ENCODE measurements around the gene APLF. TPM values are rescaled to one million over a fixed set of nuclear protein-coding genes. Genes with fewer than 3 reads are reported as not detected.
"Not testable (repeated sequence)": the region's sequence is repeated elsewhere in the genome, so short reads cannot be mapped to it uniquely, and the experiment has no call there.

The APLF gene
- total RNA-seq, 1 donor from 2014 or later: 2.9 TPM

GRCh38 chr2:68471385-68471784 is 4.0 kb downstream of the APLF start:
- intact Hi-C loops (cut with micrococcal nuclease): no loop called here

DNA sequence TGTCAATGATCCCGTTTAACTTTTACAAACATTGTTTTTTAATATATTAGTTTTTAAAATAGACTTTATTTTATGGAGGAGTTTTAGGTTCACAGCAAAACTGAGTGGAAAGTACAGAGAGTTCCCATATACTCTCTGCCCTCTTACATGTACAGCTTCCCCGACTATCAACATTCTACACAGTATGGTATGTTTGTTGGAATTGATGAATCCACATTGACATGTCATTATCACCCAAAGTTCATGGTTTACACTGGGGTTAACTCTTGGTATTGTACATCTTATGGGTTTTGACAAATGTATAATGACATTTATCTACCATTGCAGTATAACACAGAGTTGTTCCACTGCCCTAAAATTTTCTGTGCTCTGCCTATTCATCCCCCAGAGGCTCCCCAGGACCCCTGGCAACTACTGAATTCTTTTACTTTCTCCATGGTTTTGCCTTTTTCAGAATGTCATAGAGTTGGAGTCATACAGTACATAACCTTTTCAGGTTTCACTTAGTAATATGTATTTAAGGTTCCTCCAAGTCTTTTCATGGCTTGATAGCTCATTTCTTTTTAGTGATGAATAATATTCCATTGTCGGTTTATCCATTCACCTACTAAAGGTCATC is 5.5 kb downstream of the APLF start:
- intact Hi-C loops (cut with micrococcal nuclease): no loop called here

DNA sequence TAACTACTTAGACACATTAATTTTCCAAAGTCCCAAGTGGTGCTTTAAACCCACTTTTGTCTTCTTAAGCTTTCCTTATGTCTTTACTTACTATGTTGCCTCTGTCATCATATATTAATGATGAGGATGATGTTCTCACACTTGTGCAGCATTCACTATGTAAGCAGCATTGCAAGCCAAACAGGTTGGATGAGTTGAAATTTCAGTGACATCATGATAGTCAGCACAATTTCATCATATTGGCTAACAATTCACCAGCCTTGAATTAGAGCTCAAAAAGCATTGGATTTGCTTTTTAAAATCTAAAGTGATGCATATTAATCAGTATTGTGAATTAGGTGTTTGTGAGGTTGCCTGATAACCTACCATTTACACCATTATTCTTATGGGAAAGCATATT is 7.7 kb downstream of the APLF start:
- intact Hi-C loops (cut with micrococcal nuclease): no loop called here

- intact Hi-C loops (cut with micrococcal nuclease): no loop called here
These were observed 8.2 kb downstream of the APLF start for GRCh38 chr2:68475576-68475975.

DNA sequence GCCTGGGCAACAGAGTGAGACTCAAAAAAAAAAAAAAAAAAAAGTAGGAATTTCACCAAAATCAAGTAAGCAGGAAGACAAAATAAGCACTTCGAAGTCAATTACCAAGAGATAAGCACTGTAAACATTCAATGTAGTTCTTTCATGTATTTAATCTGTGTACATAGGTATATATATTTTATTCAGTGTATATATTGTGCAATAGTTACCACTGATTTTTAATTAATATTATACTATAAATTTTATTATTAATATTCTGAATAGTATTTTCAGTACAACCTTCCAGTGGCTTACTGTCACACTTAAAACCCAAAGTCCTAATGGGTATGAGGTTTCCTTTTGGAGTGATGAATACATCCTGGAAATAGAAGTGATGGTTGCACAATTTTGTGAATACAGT is 9.1 kb downstream of the APLF start:
- intact Hi-C loops (cut with micrococcal nuclease): no loop called here

GRCh38 chr2:68478688-68479087 is 11.3 kb downstream of the APLF start:
- intact Hi-C loops (cut with micrococcal nuclease): no loop called here

- intact Hi-C loops (cut with micrococcal nuclease): no loop called here
These were observed 15.0 kb downstream of the APLF start for GRCh38 chr2:68482296-68482820.

- intact Hi-C loops (cut with micrococcal nuclease): no loop called here
These were observed 15.6 kb downstream of the APLF start for GRCh38 chr2:68483011-68483410.

- intact Hi-C loops (cut with micrococcal nuclease): loop anchor here (1.0 to 2.0 kb wide), 3 partner anchors 21 to 437 kb away; partner anchors contain the start of genes APLF and FBXO48
These were observed 20.5 kb downstream of the APLF start for GRCh38 chr2:68487773-68488355.

GRCh38 chr2:68488605-68489004 is 21.2 kb downstream of the APLF start:
- intact Hi-C loops (cut with micrococcal nuclease): not testable (repeated sequence)

GRCh38 chr2:68489282-68489681 is 21.9 kb downstream of the APLF start:
- intact Hi-C loops (cut with micrococcal nuclease): no loop called here

- intact Hi-C loops (cut with micrococcal nuclease): no loop called here
These were observed 24.2 kb downstream of the APLF start for GRCh38 chr2:68491582-68491981.

DNA sequence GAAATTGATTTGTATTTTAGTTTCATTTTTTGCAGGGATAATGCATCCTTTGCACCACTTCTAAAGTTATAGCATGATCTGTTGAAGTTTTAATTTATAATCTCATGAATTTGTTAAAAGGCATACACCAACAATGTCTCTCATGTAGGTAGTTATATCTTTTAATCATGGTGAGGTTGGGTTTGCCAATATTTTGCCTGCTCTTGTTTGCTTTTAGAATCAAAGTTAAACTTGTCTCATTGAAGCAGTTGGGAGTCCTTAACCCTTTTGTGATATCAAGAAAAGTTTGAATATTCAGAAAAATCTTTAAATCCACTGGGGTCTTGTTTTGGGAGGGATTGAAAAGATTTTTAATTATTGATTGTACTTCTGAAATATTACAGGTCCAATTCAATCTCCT is 31.7 kb downstream of the APLF start:
- intact Hi-C loops (cut with micrococcal nuclease): no loop called here

DNA sequence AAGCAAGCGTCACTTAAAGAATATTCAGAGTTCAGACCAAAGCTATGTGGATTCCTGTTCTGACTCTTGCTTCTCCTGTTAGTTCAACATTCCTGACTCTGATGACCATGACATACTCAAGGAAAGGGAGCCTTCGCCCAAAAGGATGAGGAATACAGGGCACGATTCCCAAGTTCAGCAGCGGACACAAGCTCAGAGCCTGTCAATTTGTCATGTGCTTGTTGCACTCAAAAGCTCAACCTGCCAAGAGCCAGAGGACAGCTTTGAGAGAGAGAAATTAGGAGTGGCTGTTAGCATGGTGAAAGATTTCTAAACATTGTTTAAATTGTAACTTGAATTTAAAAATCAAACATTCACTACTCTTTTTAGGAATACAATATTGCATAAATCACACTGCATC is 33.3 kb downstream of the APLF start:
- intact Hi-C loops (cut with micrococcal nuclease): no loop called here

DNA sequence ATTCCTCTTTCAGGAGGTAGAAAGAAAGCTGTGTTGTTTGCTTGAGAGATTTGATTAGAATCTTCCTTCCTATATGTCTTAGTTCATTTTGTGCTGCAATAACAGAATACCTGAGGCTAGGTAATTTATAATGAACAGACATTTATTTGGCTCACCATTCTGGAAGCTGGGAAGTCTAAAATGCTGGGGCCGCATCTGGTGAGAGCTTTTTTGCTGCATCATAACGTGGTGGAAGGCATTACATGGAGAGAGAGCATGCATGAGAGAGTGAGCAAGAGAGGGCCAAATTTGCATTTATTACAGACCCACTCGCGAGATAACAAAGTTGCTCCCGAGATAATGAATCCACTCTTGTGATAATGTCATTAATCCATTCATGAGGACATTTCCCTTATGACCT is 34.4 kb downstream of the APLF start:
- intact Hi-C loops (cut with micrococcal nuclease): no loop called here

- intact Hi-C loops (cut with micrococcal nuclease): no loop called here
These were observed 38.3 kb downstream of the APLF start for GRCh38 chr2:68505603-68506159.

DNA sequence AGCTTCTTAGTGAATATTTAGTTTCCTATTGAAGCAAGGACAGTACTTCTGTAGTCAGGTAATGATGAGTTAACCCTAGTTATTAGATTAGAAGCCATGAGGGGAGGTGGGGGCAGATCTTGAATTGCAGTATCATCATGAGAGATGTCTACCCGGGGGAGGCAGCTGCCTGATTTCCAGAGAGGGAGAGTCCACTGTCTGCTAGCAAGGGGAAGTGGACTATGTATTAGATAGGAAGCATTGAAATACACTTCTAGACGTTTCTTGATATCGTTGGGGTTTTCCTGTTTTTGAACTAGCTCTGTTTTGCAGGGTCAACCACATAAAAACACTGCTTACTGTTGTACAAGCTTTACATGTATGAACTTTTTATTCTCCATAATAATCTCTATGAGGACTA is 38.8 kb downstream of the APLF start:
- intact Hi-C loops (cut with micrococcal nuclease): no loop called here

GRCh38 chr2:68512326-68512725 is 44.9 kb downstream of the APLF start:
- intact Hi-C loops (cut with micrococcal nuclease): no loop called here

GRCh38 chr2:68512966-68513365 is 45.6 kb downstream of the APLF start:
- intact Hi-C loops (cut with micrococcal nuclease): no loop called here

- intact Hi-C loops (cut with micrococcal nuclease): no loop called here
These were observed 47.0 kb downstream of the APLF start for GRCh38 chr2:68514316-68514929.

GRCh38 chr2:68516051-68516955 is 48.9 kb downstream of the APLF start:
- intact Hi-C loops (cut with micrococcal nuclease): loop anchor here (5.0 kb wide), 1 partner anchor 64 kb away; no protein-coding TSS in a partner anchor

Measured in T-helper 2 cell treated with Interferon-gamma antibody and Interleukin-4, amounts not matched to agents 100 ng/mL and 5 ng/mL, for 36 hours (primary cell).